SK-N-SH (cell line): ENCODE data around the gene SLC7A6OS. TPM values are rescaled to one million over a fixed set of nuclear protein-coding genes. Genes with fewer than 3 reads are reported as not detected.

ENCODE experiments used
- CTCF ChIA-PET: fragments of 300-600, 350-600 bp; formaldehyde crosslinking; extraction: SDS; loops from one replicate; lab custom pipeline; 2021; lab: Yijun Ruan, JAX
- POLR2A ChIA-PET: fragments of 350-600 bp; sonication (Branson Sonifier 250); formaldehyde crosslinking; extraction: SDS; loops from one replicate; lab custom pipeline; 2020; ENCODE audit warnings: antibody characterized with exemption, inconsistent platforms; lab: Yijun Ruan, JAX
- DNase-seq: peaks from one replicate; pipeline ENCODE4 v3.0.0; 2012
- H2AFZ ChIP-seq: fragments of 200-600 bp; sonication (generic); 2 replicates; pipeline ENCODE4 v1.8.1; 2016; ENCODE audit warnings: antibody characterized with exemption, mild to moderate bottlenecking, low read depth
- H3F3A ChIP-seq: fragments of 200-600 bp; sonication (generic); replicated peaks from 2 replicates; pipeline ENCODE3; 2016; ENCODE audit warnings: antibody characterized with exemption, mild to moderate bottlenecking; ENCODE audit not compliant: insufficient read depth
- H3K27ac ChIP-seq, 2 experiments: fragments of 200-500 bp in 1 of 2; fragments of 200-600 bp in 1 of 2; sonication (Bioruptor generic) in 1 of 2; sonication (generic), shearing (Covaris generic) in 1 of 2; 2 replicates each; pipeline versions ENCODE4 v1.5.1 to v1.6.1; 2014 to 2016; ENCODE audit warnings: low read depth in 2 of 2, inconsistent platforms in 1 of 2, low read length in 1 of 2, mild to moderate bottlenecking in 1 of 2, mixed read lengths in 1 of 2
- H3K27me3 ChIP-seq: fragments of 200-600 bp; sonication (generic), shearing (Covaris generic); 2 replicates; pipeline ENCODE4 v1.6.1; 2016; ENCODE audit warnings: mixed run types; ENCODE audit not compliant: insufficient read depth
- H3K36me3 ChIP-seq, 2 experiments: fragments of 200-500 bp in 1 of 2; fragments of 200-600 bp in 1 of 2; sonication (Bioruptor generic) in 1 of 2; sonication (generic) in 1 of 2; replicated peaks in 1 of 2; 2 replicates each; pipeline versions ENCODE3 to v1.5.1; 2014 to 2016; ENCODE audit warnings: low read length in 1 of 2, mild to moderate bottlenecking in 1 of 2; ENCODE audit not compliant: insufficient read depth in 2 of 2, control insufficient read depth in 1 of 2
- H3K4me1 ChIP-seq, 2 experiments: fragments of 200-500 bp in 1 of 2; fragments of 200-600 bp in 1 of 2; sonication (Bioruptor generic) in 1 of 2; sonication (generic), shearing (Covaris generic) in 1 of 2; 2 replicates each; pipeline versions ENCODE4 v1.5.1 to v1.6.1; 2014 to 2016; ENCODE audit warnings: low read depth in 1 of 2, low read length in 1 of 2, mixed run types in 1 of 2; ENCODE audit not compliant: insufficient read depth in 2 of 2, control insufficient read depth in 1 of 2
- H3K4me2 ChIP-seq: fragments of 200-600 bp; sonication (generic), shearing (Covaris generic); 2 replicates; pipeline ENCODE4 v1.6.1; 2017; ENCODE audit warnings: mixed run types
- H3K4me3 ChIP-seq, 2 experiments: fragments of 200-500 bp in 1 of 2; fragments of 200-600 bp in 1 of 2; sonication (Bioruptor generic) in 1 of 2; sonication (generic), shearing (Covaris generic) in 1 of 2; 2 replicates each; pipeline versions ENCODE4 v1.5.1 to v1.8.1; 2014 to 2016; ENCODE audit warnings: low read depth in 2 of 2, inconsistent platforms in 1 of 2, low read length in 1 of 2, mild to moderate bottlenecking in 1 of 2, mixed read lengths in 1 of 2, moderate library complexity in 1 of 2
- H3K79me2 ChIP-seq: fragments of 200-600 bp; sonication (generic); 2 replicates; pipeline ENCODE4 v1.8.1; 2017; ENCODE audit warnings: mild to moderate bottlenecking; ENCODE audit not compliant: insufficient read depth
- H3K9ac ChIP-seq: fragments of 200-600 bp; sonication (generic); 2 replicates; pipeline ENCODE4 v1.6.1; 2017; ENCODE audit warnings: mixed run types
- H3K9me2 ChIP-seq: fragments of 200-600 bp; sonication (generic); 2 replicates; pipeline ENCODE4 v1.6.1; 2017; ENCODE audit warnings: mixed run types
- H3K9me3 ChIP-seq: fragments of 200-600 bp; sonication (generic); 2 replicates; pipeline ENCODE4 v1.6.1; 2017; ENCODE audit warnings: mixed run types, mild to moderate bottlenecking, moderate library complexity
- H4K20me1 ChIP-seq: fragments of 200-600 bp; sonication (generic); 2 replicates; pipeline ENCODE4 v1.6.1; 2017; ENCODE audit warnings: mild to moderate bottlenecking, mixed run types; ENCODE audit not compliant: insufficient read depth
- CHD2 ChIP-seq: fragments of 150-350 bp; IDR thresholded peaks from 2 replicates; pipeline ENCODE4 v1.6.1; 2018; ENCODE audit warnings: low read length; ENCODE audit not compliant: partially characterized antibody
- CTCF ChIP-seq: fragments of 200-600 bp; sonication (generic); IDR thresholded peaks from 2 replicates; pipeline ENCODE4 v1.6.1; 2017; ENCODE audit warnings: antibody characterized with exemption, mild to moderate bottlenecking, moderate library complexity
- ELF1 ChIP-seq: IDR thresholded peaks from 2 replicates; pipeline ENCODE4 v1.4.0; 2012
- FOXM1 ChIP-seq: IDR thresholded peaks from 2 replicates; pipeline ENCODE4 v1.4.0; 2012; ENCODE audit warnings: low read depth, mild to moderate bottlenecking
- GATA2 ChIP-seq: sonication (generic); formaldehyde crosslinking; IDR thresholded peaks from 2 replicates; pipeline ENCODE4 v1.5.0; 2020; ENCODE audit warnings: mild to moderate bottlenecking, missing genetic modification reagents
- JUND ChIP-seq: IDR thresholded peaks from 2 replicates; pipeline ENCODE4 v1.4.0; 2012
- PBX3 ChIP-seq: IDR thresholded peaks from 2 replicates; pipeline ENCODE4; 2012
- POLR2AphosphoS5 ChIP-seq: IDR thresholded peaks from 2 replicates; pipeline ENCODE4 v1.6.1; 2012; ENCODE audit warnings: low read depth, low read length
- RCOR1 ChIP-seq: fragments of 150-350 bp; IDR thresholded peaks from 2 replicates; pipeline ENCODE4 v1.6.1; 2017; ENCODE audit warnings: antibody characterized with exemption, low read length
- RXRA ChIP-seq: IDR thresholded peaks from 2 replicates; pipeline ENCODE4 v1.4.0; 2012; ENCODE audit warnings: low read depth, mild to moderate bottlenecking, borderline replicate concordance
- SIN3A ChIP-seq: IDR thresholded peaks from 2 replicates; pipeline ENCODE4 v1.6.1; 2012; ENCODE audit warnings: low read depth, mild to moderate bottlenecking, low read length, moderate library complexity, borderline replicate concordance
- SMC3 ChIP-seq: IDR thresholded peaks from 2 replicates; pipeline ENCODE4 v1.6.1; 2012; ENCODE audit warnings: low read depth, low read length, improper control_type of control experiment
- TCF12 ChIP-seq: IDR thresholded peaks from 2 replicates; pipeline ENCODE4 v1.4.0; 2012
- USF1 ChIP-seq: IDR thresholded peaks from 2 replicates; pipeline ENCODE4 v1.4.0; 2012; ENCODE audit warnings: low read depth, borderline replicate concordance
- USF2 ChIP-seq: fragments of 150-350 bp; IDR thresholded peaks from 2 replicates; pipeline ENCODE4 v1.6.1; 2017; ENCODE audit warnings: antibody characterized with exemption, low read length, low read depth, borderline replicate concordance
- YY1 ChIP-seq: IDR thresholded peaks from 2 replicates; pipeline ENCODE4 v1.4.0; 2012; ENCODE audit warnings: low read depth, mild to moderate bottlenecking
- ZBTB33 ChIP-seq: IDR thresholded peaks from 2 replicates; pipeline ENCODE4 v1.4.0; 2012; ENCODE audit warnings: low read depth, borderline replicate concordance
- WGBS: methylation state at CpG from one replicate; pipeline ENCODE4 v1.1.6; 2017; ENCODE audit warnings: low lambda C conversion rate; 5-methylcytosine and 5-hydroxymethylcytosine counted together
- polyA plus RNA-seq, 3 experiments: library from polyadenylated mRNA; depleted of rRNA; stranded (reverse); fragments of >200 nt; gene quantifications; 2 replicates each; pipeline ENCODE4 v1.2.3, GENCODE V29; 2012

Gene SLC7A6OS
- polyA plus RNA-seq, 1 of the 3 experiments (the other 2 are of a cell fraction), result 6.6 TPM

- Histone ChIP-seq H4K20me1 (no peaks in the 10 kb centered on the region), H3K4me1 (peaks cover 0 to 10% of the 10 kb centered on the region in 2 experiments; a peak in 1 of 4 replicates), H3F3A (no peaks in the 10 kb centered on the region), H3K9me3 (no peaks in the 10 kb centered on the region), H3K79me2 (no peaks in the 10 kb centered on the region), H3K4me2 (no peak overlapping the region), H3K4me3 (no peak overlapping the region), H3K9ac (no peak overlapping the region), H3K36me3 (peaks cover 23 to 29% of the 10 kb centered on the region in 2 experiments), H3K27ac (no peak overlapping the region), H3K27me3 (no peaks in the 10 kb centered on the region), H3K9me2 (no peaks in the 10 kb centered on the region), H2AFZ (no peak overlapping the region)
- CTCF ChIA-PET, result interaction anchor here (2.0 to 20.3 kb wide), 2 partner anchors 23 to 71 kb away, joined by 6 to 355 read pairs; partner anchors contain the start of genes PRMT7, SLC7A6 and SLC7A6OS
- no peak for DNase-seq
- POLR2A ChIA-PET, result no interaction called here
- WGBS, result 94% methylated on average over 5 of the region's 5 CpGs
- TF ChIP-seq GATA2 (CRISPR knock-in tag), result no peak
- TF ChIP-seq JUND, result no peak
- TF ChIP-seq USF2, result no peak
- TF ChIP-seq USF1, result no peak
These were observed 24.4 kb upstream of the SLC7A6OS start for GRCh38 chr16:68335175-68335574.

- WGBS, result 67% methylated on average over 7 of the region's 7 CpGs
- no peak overlapping the region for H3K4me2 ChIP-seq
- no peak for TF ChIP-seq POLR2AphosphoS5
- TF ChIP-seq CHD2, result no peak
- TF ChIP-seq ELF1, result no peak
- no peak for TF ChIP-seq YY1
- TF ChIP-seq PBX3, result no peak
- TF ChIP-seq USF2, result no peak
- no peak for TF ChIP-seq FOXM1
- no peak for TF ChIP-seq RCOR1
- peak; percentile 81 for TF ChIP-seq GATA2 (CRISPR knock-in tag)
- no peak for TF ChIP-seq RXRA
- TF ChIP-seq ZBTB33, result no peak
- no peak for TF ChIP-seq SMC3
- no peak for TF ChIP-seq SIN3A
- no peak for TF ChIP-seq CTCF
- no peak for TF ChIP-seq TCF12
These were observed 21.8 kb upstream of the SLC7A6OS start for GRCh38 chr16:68332411-68333121.

More at GRCh38 chr16:68332411-68333121, 21.8 kb upstream of the SLC7A6OS start:
- Histone ChIP-seq H3K4me3 (no peak overlapping the region), H3K27me3 (no peaks in the 10 kb centered on the region), H3K9ac (no peak overlapping the region), H3K79me2 (no peaks in the 10 kb centered on the region), H3K27ac (peak overlapping the region in 1 of 2 experiments; percentile 59; a peak in 2 of 4 replicates), H3K36me3 (peaks cover 5 to 33% of the 10 kb centered on the region in 2 experiments), H4K20me1 (no peaks in the 10 kb centered on the region), H2AFZ (no peak overlapping the region), H3F3A (no peaks in the 10 kb centered on the region), H3K4me1 (peaks cover 0 to 17% of the 10 kb centered on the region in 2 experiments; a peak in 1 of 4 replicates), H3K9me2 (no peaks in the 10 kb centered on the region), H3K9me3 (no peaks in the 10 kb centered on the region)
- CTCF ChIA-PET, result interaction anchor here (0.6 to 20.3 kb wide), 6 partner anchors 22 to 88 kb away, joined by 3 to 355 read pairs (median 4); partner anchors contain the start of genes PLA2G15, PRMT7, SLC7A6 and SLC7A6OS
- peak; percentile 38 for DNase-seq
- POLR2A ChIA-PET, result interaction anchor here (0.6 kb wide), 1 partner anchor 69 kb away, joined by 3 read pairs; the partner anchor contains the start of gene SLC7A6
